Fibroblast of gingiva (primary cell): ENCODE results near the gene SLC24A5.

ENCODE experiments used
- DNase-seq: peaks from one replicate; pipeline ENCODE4 v3.0.0-alpha.2; 2011; ENCODE audit warnings: low read depth

The SLC24A5 gene

GRCh38 chr15:48190932-48191573 lies 70.3 kb downstream of the SLC24A5 start:
- peak; percentile 23 for DNase-seq

DNA sequence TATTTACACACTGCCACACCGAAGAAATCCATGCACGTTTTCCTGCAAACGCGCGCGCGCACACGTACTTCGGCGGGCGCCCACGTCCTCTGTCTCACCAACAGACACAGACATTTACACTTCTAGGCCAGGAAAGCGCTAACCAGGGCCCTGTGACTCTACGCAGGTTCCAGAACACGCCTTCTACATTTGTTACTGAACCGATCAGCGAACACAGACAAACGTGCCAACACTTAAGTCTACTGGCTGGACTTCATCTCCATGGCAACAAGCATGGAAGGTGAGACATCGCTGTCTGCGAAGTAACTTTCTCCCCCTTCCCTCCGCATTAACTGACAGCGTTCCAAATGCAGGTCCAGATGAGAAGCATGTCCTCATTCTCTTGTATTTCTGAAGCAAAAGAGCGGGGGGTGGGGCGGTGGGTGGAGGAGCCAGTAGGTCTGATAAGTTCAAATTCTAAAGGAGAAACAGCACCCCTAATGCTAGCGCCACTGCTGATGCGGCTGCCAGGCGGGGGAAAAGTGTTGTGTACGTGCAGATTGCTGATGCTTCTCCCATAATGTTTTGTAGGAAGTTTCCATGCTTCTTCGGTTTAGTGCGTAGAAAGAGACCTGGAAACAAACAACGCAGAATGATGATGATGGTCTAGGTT lies 70.9 kb downstream of the SLC24A5 start, which contains the start of gene CTXN2:
Gene CTXN2, plus strand, starts transcription at position 92 of the 652 bp plus-strand sequence. CDS start 9,636 bp downstream, outside the sequence.
- peak; percentile 1 for DNase-seq
